Effector memory CD8-positive, alpha-beta T cell (primary cell): ENCODE results near the gene ROR1.

Source experiments
- ATAC-seq: fragments of 150-1000 bp; cut with Tn5 transposase; replicated peaks from 2 replicates; pipeline ENCODE4 v1.10.0; 2021; ENCODE audit warnings: mild to moderate bottlenecking, moderate library complexity
- DNase-seq, 3 experiments: peaks; one replicate each; pipeline ENCODE4 v3.0.0; 2021
- H3K27ac Mint-ChIP-seq, 2 donors: one replicate each; pipeline ENCODE4 v1.8.0; 2022; ENCODE audit warnings: mild to moderate bottlenecking in 2 of 2, mixed read lengths in 2 of 2, moderate library complexity in 2 of 2
- H3K27me3 Mint-ChIP-seq, 2 donors: one replicate each; pipeline ENCODE4 v1.8.0; 2022; ENCODE audit warnings: mixed read lengths in 2 of 2
- H3K36me3 Mint-ChIP-seq: one replicate; pipeline ENCODE4 v1.8.0; 2022; ENCODE audit warnings: mild to moderate bottlenecking, moderate library complexity, mixed read lengths; ENCODE audit not compliant: insufficient read depth
- H3K4me1 Mint-ChIP-seq, 2 donors: one replicate each; pipeline ENCODE4 v1.8.0; 2022; ENCODE audit warnings: low read depth in 2 of 2, mixed read lengths in 2 of 2
- H3K4me3 Mint-ChIP-seq, 2 donors: one replicate each; pipeline ENCODE4 v1.8.0; 2022; ENCODE audit warnings: mild to moderate bottlenecking in 2 of 2, mixed read lengths in 2 of 2, moderate library complexity in 2 of 2
- H3K9me3 Mint-ChIP-seq, 2 donors: one replicate each; pipeline ENCODE4 v1.8.0; 2022; ENCODE audit warnings: mixed read lengths in 2 of 2

Gene ROR1

GRCh38 chr1:64183395-64184002 is 409.7 kb downstream of the ROR1 start:
- Mint-ChIP-seq H3K36me3 (no peaks in the 10 kb centered on the region), H3K4me1 (peaks cover 0 to 3% of the 10 kb centered on the region in 2 donors), H3K27ac (no peak overlapping the region), H3K4me3 (no peak overlapping the region), H3K9me3 (no peaks in the 10 kb centered on the region), H3K27me3 (peaks cover 17% of the 10 kb centered on the region in 2 donors)
- DNase-seq (no peak), ATAC-seq (no peak)

DNA sequence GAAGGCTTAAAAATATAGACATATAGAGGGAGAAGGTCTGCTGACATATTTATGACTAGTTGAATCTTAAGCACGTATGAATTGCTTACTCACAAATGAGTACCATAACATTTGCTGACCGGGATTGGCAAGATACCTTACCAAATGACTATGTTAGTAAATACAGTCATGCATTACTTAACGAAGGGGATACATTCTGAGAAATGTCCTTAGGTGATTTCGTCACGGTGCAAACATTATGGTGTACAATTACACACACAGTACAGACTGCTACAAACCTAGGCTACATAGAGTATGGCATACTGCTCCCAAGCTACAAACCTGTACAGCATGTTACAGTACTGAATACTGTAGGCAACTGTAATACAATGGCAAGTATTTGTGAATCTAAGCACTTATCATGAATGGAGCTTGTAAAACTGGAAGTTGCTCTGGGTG is 410.2 kb downstream of the ROR1 start:
- DNase-seq (no peak), ATAC-seq (no peak)
- Mint-ChIP-seq H3K27ac (no peak overlapping the region), H3K36me3 (no peaks in the 10 kb centered on the region), H3K4me1 (peaks cover 0 to 3% of the 10 kb centered on the region in 2 donors), H3K9me3 (no peaks in the 10 kb centered on the region), H3K4me3 (no peak overlapping the region), H3K27me3 (peaks cover 12% of the 10 kb centered on the region in 2 donors)

DNA sequence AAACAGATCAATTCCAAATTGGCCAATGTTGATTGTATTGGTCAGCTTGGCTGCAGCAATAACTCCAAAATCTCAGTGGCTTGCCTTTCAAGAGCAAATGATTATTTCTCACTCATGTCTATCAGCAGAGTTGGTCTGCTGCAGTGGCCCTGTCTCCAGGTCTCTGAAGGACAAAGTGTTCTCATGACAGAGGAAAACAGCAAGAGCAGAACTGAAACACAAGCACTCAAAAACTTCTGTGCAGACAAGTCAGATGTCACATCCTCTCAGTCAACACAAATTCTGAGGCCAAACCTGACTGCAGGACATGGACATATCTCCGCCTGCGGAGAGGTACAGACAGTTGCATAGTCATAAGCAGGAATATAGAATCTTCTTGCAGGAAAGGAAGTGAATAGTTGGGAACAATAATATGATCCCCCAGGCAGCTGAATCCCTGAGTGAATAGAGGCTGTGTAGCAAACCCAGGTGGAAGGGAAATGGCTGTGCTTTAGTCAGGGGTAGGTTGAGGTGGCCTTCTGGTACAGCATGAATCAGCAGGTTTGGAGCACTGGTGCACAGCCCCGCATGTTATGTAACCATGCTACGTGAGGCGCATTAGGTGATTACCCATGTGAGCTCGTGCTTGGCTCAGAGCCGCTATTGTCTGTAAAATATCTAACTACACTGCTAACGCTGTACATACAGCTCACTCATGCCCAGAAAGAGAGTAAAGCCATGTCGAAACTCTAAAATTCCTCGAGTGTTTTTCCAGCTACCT is 412.5 kb downstream of the ROR1 start:
- Mint-ChIP-seq H3K4me1 (peaks cover 0 to 3% of the 10 kb centered on the region in 2 donors), H3K27me3 (peaks cover 6 to 12% of the 10 kb centered on the region in 2 donors), H3K9me3 (no peaks in the 10 kb centered on the region), H3K27ac (no peak overlapping the region), H3K4me3 (no peak overlapping the region), H3K36me3 (no peaks in the 10 kb centered on the region)
- DNase-seq (no peak), ATAC-seq (no peak)

GRCh38 chr1:64186898-64187280 is 413.1 kb downstream of the ROR1 start:
- Mint-ChIP-seq H3K9me3 (no peaks in the 10 kb centered on the region), H3K27me3 (peaks cover 6 to 10% of the 10 kb centered on the region in 2 donors), H3K36me3 (no peaks in the 10 kb centered on the region), H3K4me3 (no peak overlapping the region), H3K27ac (no peak overlapping the region), H3K4me1 (peaks cover 0 to 3% of the 10 kb centered on the region in 2 donors)
- ATAC-seq (no peak), DNase-seq (no peak)

DNA sequence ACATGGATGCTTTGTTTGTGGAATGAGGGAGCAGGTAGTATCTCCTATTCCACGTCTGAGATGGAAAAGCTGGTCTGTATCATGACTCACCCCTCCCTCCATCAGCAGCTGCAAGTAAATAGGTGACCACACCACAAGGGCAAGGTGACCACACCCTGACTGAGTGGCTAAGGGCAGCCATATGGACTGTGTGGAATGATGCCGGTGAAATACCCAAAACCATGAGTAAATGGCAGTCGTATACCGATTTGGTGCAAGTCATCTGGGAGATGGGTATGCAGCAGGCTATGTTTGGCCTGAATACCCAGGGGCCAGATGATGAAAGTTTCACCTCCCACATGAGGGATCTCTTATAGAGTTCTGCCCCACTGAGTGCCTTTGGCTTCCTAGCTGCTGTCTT is 413.8 kb downstream of the ROR1 start:
- Mint-ChIP-seq H3K9me3 (no peaks in the 10 kb centered on the region), H3K36me3 (no peaks in the 10 kb centered on the region), H3K4me1 (peaks cover 0 to 3% of the 10 kb centered on the region in 2 donors), H3K27ac (no peak overlapping the region), H3K4me3 (no peak overlapping the region), H3K27me3 (peaks cover 0 to 2% of the 10 kb centered on the region in 2 donors)
- no peak for DNase-seq
- no peak for ATAC-seq

DNA sequence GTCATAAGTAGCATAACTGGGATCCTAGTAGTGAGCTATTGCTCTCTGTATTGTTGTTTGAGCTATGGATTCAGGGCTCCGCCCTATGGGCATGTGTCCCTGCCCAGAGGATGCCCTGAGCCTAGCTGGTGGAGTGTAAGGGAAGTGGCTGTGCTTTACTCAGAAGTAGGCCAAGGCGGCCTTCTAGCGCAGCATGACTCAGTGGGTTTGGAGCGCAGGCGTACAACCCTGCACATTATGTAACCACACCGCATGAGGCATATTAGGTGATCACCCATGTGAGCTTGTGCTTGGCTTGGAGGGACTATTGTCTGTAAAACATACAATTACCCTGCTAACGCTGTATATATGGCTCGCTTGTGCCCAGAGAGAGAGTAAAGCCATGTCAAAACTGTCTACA is 418.5 kb downstream of the ROR1 start:
- no peaks in the 10 kb centered on the region for H3K36me3 Mint-ChIP-seq
- no peak overlapping the region for H3K27ac Mint-ChIP-seq
- no peak for ATAC-seq
- no peak for DNase-seq
- no peaks in the 10 kb centered on the region for H3K27me3 Mint-ChIP-seq
- H3K4me3 Mint-ChIP-seq = no peak overlapping the region
- H3K9me3 Mint-ChIP-seq = no peaks in the 10 kb centered on the region
- peaks cover 0 to 3% of the 10 kb centered on the region in 2 donors for H3K4me1 Mint-ChIP-seq

DNA sequence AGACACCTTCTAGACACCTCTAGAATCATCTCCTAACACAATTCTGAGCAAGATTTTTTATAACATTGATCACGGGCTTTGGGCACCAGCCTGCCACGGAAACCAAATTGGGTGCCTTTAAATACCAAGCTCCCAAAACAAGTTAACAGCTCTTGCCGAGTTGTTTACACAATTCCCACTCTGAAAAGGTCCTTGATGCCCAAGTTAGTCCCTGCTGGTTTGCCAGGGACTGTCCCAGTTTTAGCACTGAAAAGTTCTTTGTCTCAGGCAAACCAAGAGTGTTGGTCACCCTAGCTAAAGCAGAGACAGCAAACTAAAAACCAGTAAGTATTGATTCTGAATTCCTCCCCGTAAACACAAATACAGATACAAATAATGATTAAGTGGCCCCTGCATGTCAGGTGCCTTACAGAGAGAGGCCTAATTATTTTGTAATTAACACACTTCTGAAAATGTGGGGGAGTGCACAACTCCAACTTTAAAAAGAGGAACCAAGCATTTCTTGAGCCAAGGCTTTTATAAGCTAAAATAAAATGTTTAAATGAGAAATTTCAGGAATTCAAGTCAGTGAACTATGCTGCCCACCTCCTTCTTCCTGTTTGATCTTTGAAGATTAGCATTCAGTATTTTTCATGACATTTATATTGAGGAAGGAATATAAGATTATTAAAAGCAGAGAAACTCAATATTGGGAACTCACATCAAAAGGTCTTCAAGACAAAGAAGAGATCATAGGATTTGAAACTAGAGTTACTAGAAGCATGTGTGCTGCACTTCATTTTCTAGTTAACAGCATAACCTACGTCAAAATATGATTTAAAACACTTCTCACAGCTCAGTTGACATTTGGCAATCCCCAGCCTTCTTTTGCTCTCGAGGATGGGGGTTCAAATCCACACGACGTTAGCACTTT is 420.6 kb downstream of the ROR1 start:
- Mint-ChIP-seq H3K27ac (no peak overlapping the region), H3K4me3 (no peak overlapping the region)

GRCh38 chr1:64195081-64195395 is 421.2 kb downstream of the ROR1 start:
- Mint-ChIP-seq H3K4me3 (no peak overlapping the region), H3K27ac (no peak overlapping the region), H3K9me3 (no peaks in the 10 kb centered on the region), H3K27me3 (no peaks in the 10 kb centered on the region), H3K4me1 (no peaks in the 10 kb centered on the region), H3K36me3 (no peaks in the 10 kb centered on the region)
- no peak for DNase-seq
- no peak for ATAC-seq

More for the DNA sequence above, 420.6 kb downstream of the ROR1 start:
- Mint-ChIP-seq H3K4me1 (no peaks in the 10 kb centered on the region), H3K36me3 (no peaks in the 10 kb centered on the region), H3K27me3 (no peaks in the 10 kb centered on the region), H3K9me3 (no peaks in the 10 kb centered on the region)
- ATAC-seq (no peak), DNase-seq (no peak)

DNA sequence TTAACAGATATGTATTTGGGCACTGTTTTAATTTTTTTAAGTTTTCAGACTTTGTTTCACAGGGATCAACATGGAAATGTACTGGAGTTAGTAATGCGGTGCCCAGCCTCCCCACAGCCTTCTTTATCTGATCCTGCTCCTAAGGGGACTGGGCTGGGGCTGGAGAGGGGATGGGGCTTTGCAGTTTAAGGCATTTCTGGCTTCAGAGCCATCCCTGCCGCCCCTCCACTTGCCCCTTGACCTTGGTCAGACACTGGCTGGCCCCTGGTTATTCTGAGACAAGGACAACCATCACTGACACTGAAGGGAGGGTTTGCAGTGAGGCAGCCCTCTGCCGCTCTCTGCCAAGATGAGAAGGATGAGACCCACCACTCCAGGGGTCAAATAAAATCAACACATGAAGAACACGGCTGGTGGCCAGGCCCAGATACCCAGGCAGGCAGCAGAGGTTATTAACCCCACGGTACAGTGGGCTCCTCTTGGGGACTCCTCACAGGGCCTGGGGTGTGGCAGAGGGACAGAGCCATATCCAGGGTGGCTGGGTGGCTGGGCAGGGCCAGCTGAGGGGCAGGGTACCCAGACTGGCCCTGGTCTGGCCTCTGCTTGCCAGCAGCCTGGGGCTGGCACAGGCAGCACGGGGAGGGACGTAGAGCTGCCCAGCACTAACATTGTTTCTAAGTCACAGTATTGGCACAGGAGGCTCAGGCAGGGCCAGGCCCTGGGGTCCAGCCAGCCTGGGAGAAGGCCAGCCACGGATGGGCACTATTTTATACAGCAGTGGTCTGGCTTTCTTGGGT is 422.5 kb downstream of the ROR1 start:
- no peak overlapping the region for H3K4me3 Mint-ChIP-seq
- H3K4me1 Mint-ChIP-seq = no peaks in the 10 kb centered on the region

DNA sequence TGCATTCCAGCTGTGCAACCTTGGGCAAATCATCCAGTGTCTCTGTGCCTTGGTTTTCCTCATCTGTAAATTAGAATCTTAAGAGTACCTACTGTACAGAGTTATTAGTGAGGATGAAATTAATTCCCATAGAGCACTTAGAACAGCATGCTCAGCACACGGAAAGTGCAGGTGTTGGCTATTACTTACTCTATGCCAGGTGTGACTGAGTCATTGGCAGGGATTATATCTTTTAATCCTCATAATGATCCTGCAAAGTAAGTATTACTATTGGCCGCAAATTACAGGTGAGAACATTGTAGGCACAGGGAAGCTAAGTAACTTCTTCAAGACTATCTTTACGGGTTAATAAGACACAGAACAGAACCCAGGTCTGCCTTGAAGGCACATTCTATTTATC is 423.3 kb downstream of the ROR1 start:
- DNase-seq = no peak
- no peak overlapping the region for H3K27ac Mint-ChIP-seq
- H3K4me1 Mint-ChIP-seq = no peaks in the 10 kb centered on the region
- ATAC-seq = no peak
- no peaks in the 10 kb centered on the region for H3K9me3 Mint-ChIP-seq
- H3K36me3 Mint-ChIP-seq = no peaks in the 10 kb centered on the region
- H3K27me3 Mint-ChIP-seq = no peaks in the 10 kb centered on the region
- H3K4me3 Mint-ChIP-seq = no peak overlapping the region

More for the DNA sequence above, 422.5 kb downstream of the ROR1 start:
- no peaks in the 10 kb centered on the region for H3K27me3 Mint-ChIP-seq
- no peak overlapping the region for H3K27ac Mint-ChIP-seq
- no peak for ATAC-seq
- no peak for DNase-seq
- H3K9me3 Mint-ChIP-seq = no peaks in the 10 kb centered on the region
- no peaks in the 10 kb centered on the region for H3K36me3 Mint-ChIP-seq

DNA sequence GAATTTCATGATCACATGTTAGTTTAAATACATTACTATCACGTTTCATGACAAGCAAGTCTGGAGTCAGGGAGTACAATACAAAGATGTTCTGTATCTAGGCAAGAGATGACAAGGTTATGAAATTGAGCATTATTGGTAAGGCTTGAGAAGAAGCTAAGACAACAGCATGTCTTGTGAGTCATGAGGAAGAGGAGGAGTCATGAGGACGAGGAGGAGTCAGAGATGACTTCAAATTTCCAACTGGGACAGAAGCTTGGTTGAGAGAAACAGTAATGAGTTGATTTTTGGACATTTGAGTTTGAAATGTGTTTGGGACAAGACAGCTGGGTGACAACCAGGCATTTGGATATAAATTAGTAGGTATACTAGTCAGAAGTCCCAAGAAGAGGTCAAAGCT is 425.3 kb downstream of the ROR1 start:
- DNase-seq (no peak), ATAC-seq (no peak)
- no peaks in the 10 kb centered on the region for H3K4me1 Mint-ChIP-seq
- H3K36me3 Mint-ChIP-seq = no peaks in the 10 kb centered on the region
- no peak overlapping the region for H3K4me3 Mint-ChIP-seq
- no peaks in the 10 kb centered on the region for H3K9me3 Mint-ChIP-seq
- H3K27ac Mint-ChIP-seq = no peak overlapping the region
- H3K27me3 Mint-ChIP-seq = no peaks in the 10 kb centered on the region

GRCh38 chr1:64200064-64200463 is 426.2 kb downstream of the ROR1 start:
- ATAC-seq = no peak
- DNase-seq = no peak
- no peaks in the 10 kb centered on the region for H3K4me1 Mint-ChIP-seq
- no peak overlapping the region for H3K27ac Mint-ChIP-seq
- no peaks in the 10 kb centered on the region for H3K36me3 Mint-ChIP-seq
- H3K4me3 Mint-ChIP-seq = no peak overlapping the region
- no peaks in the 10 kb centered on the region for H3K9me3 Mint-ChIP-seq
- peaks cover 0 to 6% of the 10 kb centered on the region in 2 donors for H3K27me3 Mint-ChIP-seq

DNA sequence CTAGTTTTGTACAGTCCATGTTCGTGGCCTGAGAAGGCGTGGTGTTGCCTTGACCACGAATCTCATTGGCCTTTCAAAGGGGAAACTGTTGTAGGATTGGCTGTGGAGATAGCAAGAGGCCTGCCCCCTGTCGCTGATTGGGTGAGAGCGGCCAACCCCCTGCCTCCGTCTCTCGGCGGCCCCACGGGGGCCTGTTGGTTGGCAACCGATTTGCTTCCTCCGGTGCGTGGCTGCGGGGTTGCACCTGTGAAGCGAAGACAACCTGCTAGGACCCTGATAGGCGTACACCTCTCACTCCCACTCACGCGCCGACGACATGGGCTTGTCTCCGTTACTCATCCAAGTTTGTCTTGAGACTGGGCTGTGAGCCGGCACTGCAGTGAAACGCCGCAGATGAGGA is 429.6 kb downstream of the ROR1 start, which contains the start of gene UBE2U:
Gene UBE2U, plus strand, starts transcription at position 204 of the 400 bp plus-strand sequence. CDS start 428 bp downstream, outside the sequence.
- H3K9me3 Mint-ChIP-seq = no peaks in the 10 kb centered on the region
- H3K4me3 Mint-ChIP-seq = no peak within 1 kb of the TSS
- no peak within 1 kb of the TSS for H3K27ac Mint-ChIP-seq
- peaks cover 8 to 12% of the 10 kb centered on the region in 2 donors for H3K27me3 Mint-ChIP-seq
- ATAC-seq = no peak
- no peak for DNase-seq
- H3K4me1 Mint-ChIP-seq = no peaks in the 10 kb centered on the region
- H3K36me3 Mint-ChIP-seq = no peaks in the 10 kb centered on the region
